A673 (cell line): ENCODE measurements around the gene GOLGA8J.

Experiments used
- EZH2 ChIP-seq: fragments of 200-600 bp; sonication (generic); IDR thresholded peaks from 2 replicates; pipeline ENCODE4 v1.6.1; 2017; ENCODE audit warnings: borderline replicate concordance, low read depth, mild to moderate bottlenecking, mixed read lengths, antibody characterized with exemption, low read length; ENCODE audit not compliant: poor library complexity, severe bottlenecking
- TF ChIP-seq, protein P1 (sequence below): fragments of 300-800, 200-600 bp; sonication (generic); conservative IDR thresholded peaks from 2 replicates; pipeline ENCODE4 v1.5.1; 2017; ENCODE audit warnings: low read depth, mild to moderate bottlenecking, antibody characterized with exemption, low read length, moderate library complexity, mixed read lengths

DNA sequence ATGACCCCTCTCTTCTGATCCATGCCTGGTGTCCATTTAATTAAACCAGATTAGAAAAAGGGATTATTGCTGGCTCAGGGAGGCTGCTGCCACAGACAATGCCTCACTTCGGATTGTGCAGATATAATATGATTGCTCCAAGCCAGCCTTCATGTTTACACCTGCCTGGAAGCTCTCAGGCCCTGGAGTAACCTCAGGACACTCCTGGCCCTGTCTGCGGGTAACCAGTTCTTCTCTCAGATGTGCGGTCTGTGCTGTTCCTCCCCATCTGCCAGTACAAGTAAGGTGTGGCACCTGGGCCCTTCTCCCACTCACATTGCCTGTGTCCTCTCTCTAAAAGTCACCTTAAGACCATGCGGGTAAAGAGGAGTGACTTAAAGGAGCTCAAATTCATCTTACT lies 8.8 kb upstream of the GOLGA8J start:
- TF ChIP-seq, protein P1, sequence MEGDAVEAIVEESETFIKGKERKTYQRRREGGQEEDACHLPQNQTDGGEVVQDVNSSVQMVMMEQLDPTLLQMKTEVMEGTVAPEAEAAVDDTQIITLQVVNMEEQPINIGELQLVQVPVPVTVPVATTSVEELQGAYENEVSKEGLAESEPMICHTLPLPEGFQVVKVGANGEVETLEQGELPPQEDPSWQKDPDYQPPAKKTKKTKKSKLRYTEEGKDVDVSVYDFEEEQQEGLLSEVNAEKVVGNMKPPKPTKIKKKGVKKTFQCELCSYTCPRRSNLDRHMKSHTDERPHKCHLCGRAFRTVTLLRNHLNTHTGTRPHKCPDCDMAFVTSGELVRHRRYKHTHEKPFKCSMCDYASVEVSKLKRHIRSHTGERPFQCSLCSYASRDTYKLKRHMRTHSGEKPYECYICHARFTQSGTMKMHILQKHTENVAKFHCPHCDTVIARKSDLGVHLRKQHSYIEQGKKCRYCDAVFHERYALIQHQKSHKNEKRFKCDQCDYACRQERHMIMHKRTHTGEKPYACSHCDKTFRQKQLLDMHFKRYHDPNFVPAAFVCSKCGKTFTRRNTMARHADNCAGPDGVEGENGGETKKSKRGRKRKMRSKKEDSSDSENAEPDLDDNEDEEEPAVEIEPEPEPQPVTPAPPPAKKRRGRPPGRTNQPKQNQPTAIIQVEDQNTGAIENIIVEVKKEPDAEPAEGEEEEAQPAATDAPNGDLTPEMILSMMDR, result no peak
- no peak for TF ChIP-seq EZH2
